Right lobe of liver (tissue), 6 donors: ENCODE data around the gene GMPR. TPM values are rescaled to one million over a fixed set of nuclear protein-coding genes. Genes with fewer than 3 reads are reported as not detected.

Experiments
- ATAC-seq, 4 donors: fragments of 200-7000 bp; cut with Tn5 transposase; one replicate each; pipeline ENCODE4 v1.9.1; 2020; ENCODE audit warnings: mild to moderate bottlenecking in 4 of 4, moderate library complexity in 4 of 4
- DNase-seq, 3 donors: peaks; one replicate each; pipeline ENCODE4 v3.0.0-alpha.2; 2020
- H3K27ac ChIP-seq, 3 donors: fragments of 200-600 bp; one replicate each; pipeline ENCODE4 v1.8.0; 2022
- H3K27me3 ChIP-seq, 2 donors: fragments of 200-600 bp; one replicate each; pipeline ENCODE4 v1.8.0; 2022
- H3K36me3 ChIP-seq, 4 donors: fragments of 200-600 bp; sonication (generic) in 1 of 4; one replicate each; pipeline versions ENCODE4 v1.5.1 to v1.8.0; 2017 to 2022; ENCODE audit warnings: control low read depth in 1 of 4
- H3K4me1 ChIP-seq, 4 donors: fragments of 200-600 bp; sonication (generic) in 1 of 4; one replicate each; pipeline versions ENCODE4 v1.5.1 to v1.8.0; 2017 to 2022; ENCODE audit warnings: control low read depth in 1 of 4
- H3K4me3 ChIP-seq, 3 donors: fragments of 200-600 bp; one replicate each; pipeline ENCODE4 v1.8.0; 2022
- H3K9me3 ChIP-seq, 4 donors: fragments of 200-600 bp; sonication (generic) in 1 of 4; one replicate each; pipeline versions ENCODE4 v1.5.1 to v1.8.0; 2017 to 2022; ENCODE audit warnings: control low read depth in 1 of 4
- POLR2A ChIP-seq: fragments of 450-650 bp; IDR thresholded peaks from one replicate; pipeline ENCODE4 v1.6.1; 2017; ENCODE audit warnings: antibody characterized with exemption, mild to moderate bottlenecking
- WGBS: methylation state at CpG from one replicate; pipeline ENCODE4 v1.1.6; 2018; ENCODE audit warnings: low coverage, low lambda C conversion rate; ENCODE audit not compliant: insufficient coverage; ENCODE audit errors: missing lambda C conversion rate; 5-methylcytosine and 5-hydroxymethylcytosine counted together
- intact Hi-C, 2 donors: fragments of 100-400 bp; cut with DNase I; formaldehyde crosslinking; loops; one replicate each; pipeline versions ENCODE4 v1.11.2 to v1.14.1; 2022
- total RNA-seq, 6 experiments: library from RNA; depleted of rRNA in 2 of 6; stranded (reverse); fragments of >200 nt in 2 of 6; fragmentation: NEBNext Ultra II Directional in 3 of 6; extraction: Animal tissue kit (Norgen Biotek cat#: 25700) in 3 of 6; gene quantifications; one replicate each; pipeline versions ENCODE4 v1.1.0 to v1.2.4, GENCODE V29; 2016 to 2023
- TF ChIP-seq, protein P1 (sequence below), 4 donors: fragments of 200-600 bp in 3 of 4; fragments of 450-650 bp in 1 of 4; IDR thresholded peaks; one replicate each; pipeline versions ENCODE4 v1.5.1 to v1.8.0; 2016 to 2022; ENCODE audit warnings: antibody characterized with exemption in 4 of 4, mild to moderate bottlenecking in 2 of 4
- donor health status: DM: no; HTN: yes; CAD: no.
- donor health status: DM: no; HTN: no; CAD: no.
- donor health status: DM: no; HTN: no; CAD: no.
- donor health status: DM: no; HTN: yes; CAD: no.
- donor health status: DM: no; HTN: yes; CAD: no.

GMPR gene
- total RNA-seq, 6 experiments from 2014 or later: 3.7 to 6.5 (median 4.9) TPM

DNA sequence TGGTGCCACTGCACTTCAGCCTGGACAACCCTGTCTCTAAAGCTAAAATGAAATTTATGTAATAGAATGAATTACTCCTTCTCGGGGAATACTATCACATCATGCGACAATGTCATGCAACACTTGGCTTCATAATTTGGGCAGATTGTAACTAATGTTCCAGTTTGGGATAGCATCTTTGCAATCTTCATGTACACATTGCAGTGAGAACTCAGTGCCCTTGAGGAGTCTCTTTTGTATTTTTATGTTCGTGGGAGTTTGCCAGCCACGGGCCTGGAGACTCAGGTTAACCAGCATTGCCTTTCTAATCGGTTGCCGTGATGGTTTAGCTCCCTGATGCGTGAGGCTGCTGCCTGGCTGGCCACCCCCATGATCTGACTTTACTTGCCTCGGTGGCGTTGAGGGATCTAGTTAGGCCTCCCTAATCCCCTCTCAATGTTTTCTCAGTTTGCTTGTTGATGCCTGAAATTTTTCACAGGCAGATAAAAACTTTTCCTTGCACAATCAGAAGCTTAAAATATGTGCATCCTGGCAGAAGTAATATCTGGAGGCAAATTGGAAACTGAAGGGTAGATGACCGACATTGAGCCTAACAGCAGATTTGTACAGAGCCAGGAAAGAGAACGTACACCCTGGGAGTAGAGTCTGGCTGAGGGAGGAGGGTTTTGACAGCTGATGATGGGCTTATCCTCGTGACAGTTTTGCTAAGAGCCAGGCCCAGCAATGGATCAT lies 2.4 kb downstream of the GMPR start:
- DNase-seq (no peak), ATAC-seq (no peak)
- WGBS: 71% methylated on average over 5 of the region's 12 CpGs
- no peak for TF ChIP-seq POLR2A
- TF ChIP-seq, protein P1, sequence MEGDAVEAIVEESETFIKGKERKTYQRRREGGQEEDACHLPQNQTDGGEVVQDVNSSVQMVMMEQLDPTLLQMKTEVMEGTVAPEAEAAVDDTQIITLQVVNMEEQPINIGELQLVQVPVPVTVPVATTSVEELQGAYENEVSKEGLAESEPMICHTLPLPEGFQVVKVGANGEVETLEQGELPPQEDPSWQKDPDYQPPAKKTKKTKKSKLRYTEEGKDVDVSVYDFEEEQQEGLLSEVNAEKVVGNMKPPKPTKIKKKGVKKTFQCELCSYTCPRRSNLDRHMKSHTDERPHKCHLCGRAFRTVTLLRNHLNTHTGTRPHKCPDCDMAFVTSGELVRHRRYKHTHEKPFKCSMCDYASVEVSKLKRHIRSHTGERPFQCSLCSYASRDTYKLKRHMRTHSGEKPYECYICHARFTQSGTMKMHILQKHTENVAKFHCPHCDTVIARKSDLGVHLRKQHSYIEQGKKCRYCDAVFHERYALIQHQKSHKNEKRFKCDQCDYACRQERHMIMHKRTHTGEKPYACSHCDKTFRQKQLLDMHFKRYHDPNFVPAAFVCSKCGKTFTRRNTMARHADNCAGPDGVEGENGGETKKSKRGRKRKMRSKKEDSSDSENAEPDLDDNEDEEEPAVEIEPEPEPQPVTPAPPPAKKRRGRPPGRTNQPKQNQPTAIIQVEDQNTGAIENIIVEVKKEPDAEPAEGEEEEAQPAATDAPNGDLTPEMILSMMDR (IDR thresholded peaks at IDR 0.05): no peak
- H3K27ac ChIP-seq: no peak overlapping the region
- no peaks in the 10 kb centered on the region for H3K36me3 ChIP-seq
- H3K27me3 ChIP-seq: no peaks in the 10 kb centered on the region
- intact Hi-C loops: loop anchor here in 1 of 2 donors (10.0 kb wide), 1 partner anchor 84 kb away; no protein-coding TSS in a partner anchor
- H3K4me1 ChIP-seq: peaks cover 0 to 32% (median 3%) of the 10 kb centered on the region in 4 donors
- no peak overlapping the region for H3K4me3 ChIP-seq
- no peaks in the 10 kb centered on the region for H3K9me3 ChIP-seq

- no peaks in the 10 kb centered on the region for H3K36me3 ChIP-seq
- intact Hi-C loops: loop anchor here in 1 of 2 donors (10.0 kb wide), 1 partner anchor 83 kb away; no protein-coding TSS in a partner anchor
- H3K9me3 ChIP-seq: no peaks in the 10 kb centered on the region
- H3K27ac ChIP-seq: no peak overlapping the region
- ATAC-seq (no peak), DNase-seq (no peak)
- WGBS: 57% methylated on average over 1 of the region's 4 CpGs
- H3K4me1 ChIP-seq: peaks cover 0 to 32% (median 3%) of the 10 kb centered on the region in 4 donors
- no peak overlapping the region for H3K4me3 ChIP-seq
- H3K27me3 ChIP-seq: no peaks in the 10 kb centered on the region
- TF ChIP-seq, protein P1 (IDR thresholded peaks at IDR 0.05): no peak
- no peak for TF ChIP-seq POLR2A
Observed at GRCh38 chr6:16241321-16241689, 2.9 kb downstream of the GMPR start.

GRCh38 chr6:16243055-16243454 lies 4.7 kb downstream of the GMPR start:
- Histone ChIP-seq H3K27ac (no peak overlapping the region), H3K4me1 (peaks cover 0 to 18% (median 0%) of the 10 kb centered on the region in 4 donors), H3K9me3 (no peaks in the 10 kb centered on the region), H3K36me3 (no peaks in the 10 kb centered on the region), H3K4me3 (no peak overlapping the region), H3K27me3 (no peaks in the 10 kb centered on the region)
- 33% methylated on average over 1 of the region's 8 CpGs for WGBS
- ATAC-seq: peak in 1 of 4 donors; percentile 5
- intact Hi-C loops: loop anchor here in 1 of 2 donors (10.0 kb wide), 1 partner anchor 82 kb away; no protein-coding TSS in a partner anchor
- DNase-seq: no peak
- TF ChIP-seq POLR2A: no peak
- TF ChIP-seq, protein P1 (IDR thresholded peaks at IDR 0.05): no peak

GRCh38 chr6:16243664-16244063 lies 5.3 kb downstream of the GMPR start:
- no peaks in the 10 kb centered on the region for H3K9me3 ChIP-seq
- intact Hi-C loops: loop anchor here in 1 of 2 donors (10.0 kb wide), 1 partner anchor 81 kb away; no protein-coding TSS in a partner anchor
- H3K27me3 ChIP-seq: no peaks in the 10 kb centered on the region
- H3K4me3 ChIP-seq: no peak overlapping the region
- WGBS: 94% methylated on average over 3 of the region's 5 CpGs
- H3K4me1 ChIP-seq: peaks cover 0 to 17% (median 0%) of the 10 kb centered on the region in 4 donors
- TF ChIP-seq, protein P1 (IDR thresholded peaks at IDR 0.05): no peak
- no peak for TF ChIP-seq POLR2A
- ATAC-seq (no peak), DNase-seq (no peak)
- H3K36me3 ChIP-seq: no peaks in the 10 kb centered on the region
- H3K27ac ChIP-seq: no peak overlapping the region
